Liver (tissue), 9 donors: ENCODE results near the gene FRS2. TPM values are rescaled to one million over a fixed set of nuclear protein-coding genes. Genes with fewer than 3 reads are reported as not detected.

Experiments used
- DNase-seq: peaks from one replicate; pipeline ENCODE4 v3.0.0-alpha.2; 2017; ENCODE audit warnings: low spot score
- H3K27ac ChIP-seq, 2 donors: one replicate each; pipeline ENCODE4 v1.7.0; 2013; ENCODE audit warnings: inconsistent platforms in 2 of 2, low read length in 2 of 2, control low read depth in 1 of 2, low read depth in 1 of 2, mild to moderate bottlenecking in 1 of 2
- H3K27me3 ChIP-seq, 4 donors: one replicate each; pipeline versions ENCODE4 v1.6.1 to v1.7.0; 2013; ENCODE audit warnings: low read length in 3 of 4, inconsistent platforms in 1 of 4, mild to moderate bottlenecking in 1 of 4, moderate library complexity in 1 of 4; ENCODE audit not compliant: control insufficient read depth in 4 of 4, insufficient read depth in 4 of 4
- H3K36me3 ChIP-seq, 4 donors: one replicate each; pipeline versions ENCODE4 v1.6.1 to v1.7.0; 2013; ENCODE audit warnings: low read length in 3 of 4, mild to moderate bottlenecking in 3 of 4, low read depth in 1 of 4, moderate library complexity in 1 of 4; ENCODE audit not compliant: control insufficient read depth in 4 of 4, insufficient read depth in 3 of 4
- H3K4me1 ChIP-seq, 4 donors: one replicate each; pipeline versions ENCODE4 v1.6.1 to v1.7.0; 2013; ENCODE audit warnings: low read length in 3 of 4, mild to moderate bottlenecking in 3 of 4, moderate library complexity in 1 of 4; ENCODE audit not compliant: control insufficient read depth in 4 of 4, insufficient read depth in 4 of 4
- H3K4me3 ChIP-seq, 3 donors: one replicate each; pipeline versions ENCODE4 v1.6.1 to v1.7.0; 2013; ENCODE audit warnings: low read length in 3 of 3, control low read depth in 1 of 3, low read depth in 1 of 3, mild to moderate bottlenecking in 1 of 3
- H3K9ac ChIP-seq, 2 donors: one replicate each; pipeline ENCODE4 v1.7.0; 2013; ENCODE audit warnings: low read length in 2 of 2, mild to moderate bottlenecking in 2 of 2, moderate library complexity in 2 of 2, control low read depth in 1 of 2, low read depth in 1 of 2
- H3K9me3 ChIP-seq, 4 donors: one replicate each; pipeline versions ENCODE4 v1.6.1 to v1.7.0; 2013; ENCODE audit warnings: low read length in 3 of 4; ENCODE audit not compliant: control insufficient read depth in 4 of 4
- EGR1 ChIP-seq, 2 donors: IDR thresholded peaks; 2 replicates each; pipeline ENCODE4 v1.6.1; 2016 to 2018; ENCODE audit warnings: antibody characterized with exemption in 2 of 2, low read depth in 2 of 2
- HNF4A ChIP-seq, 2 donors: conservative IDR thresholded peaks; 2 replicates each; pipeline ENCODE4 v1.6.1; 2016; ENCODE audit warnings: antibody characterized with exemption in 2 of 2, mild to moderate bottlenecking in 2 of 2
- JUND ChIP-seq, 2 donors: IDR thresholded peaks; 2 replicates each; pipeline ENCODE4 v1.6.1; 2016; ENCODE audit warnings: antibody characterized with exemption in 2 of 2
- MAX ChIP-seq: IDR thresholded peaks from 2 replicates; pipeline ENCODE4 v1.6.1; 2016; ENCODE audit warnings: antibody characterized with exemption
- RAD21 ChIP-seq, 2 donors: IDR thresholded peaks; 2 replicates each; pipeline ENCODE4 v1.6.1; 2016; ENCODE audit warnings: antibody characterized with exemption in 2 of 2, mild to moderate bottlenecking in 2 of 2
- RXRA ChIP-seq, 2 donors: IDR thresholded peaks; 2 replicates each; pipeline ENCODE4 v1.6.1; 2017 to 2018; ENCODE audit warnings: antibody characterized with exemption in 2 of 2, mild to moderate bottlenecking in 1 of 2
- TAF1 ChIP-seq: conservative IDR thresholded peaks from 2 replicates; pipeline ENCODE4 v1.6.1; 2016; ENCODE audit warnings: antibody characterized with exemption, mild to moderate bottlenecking
- YY1 ChIP-seq: IDR thresholded peaks from 2 replicates; pipeline ENCODE4 v1.6.1; 2016; ENCODE audit warnings: antibody characterized with exemption, mild to moderate bottlenecking
- ZBTB33 ChIP-seq: IDR thresholded peaks from 2 replicates; pipeline ENCODE4 v1.6.1; 2016; ENCODE audit warnings: antibody characterized with exemption
- WGBS: extraction: QIAGEN DNeasy Blood & Tissue Kit; methylation state at CpG from one replicate; pipeline ENCODE4 v1.1.7; 2013; 5-methylcytosine and 5-hydroxymethylcytosine counted together
- polyA plus RNA-seq, 2 donors: library from polyadenylated mRNA; stranded (reverse) in 1 of 2; unstranded in 1 of 2; fragments of 200-250 nt in 1 of 2; fragments of >200 nt in 1 of 2; fragmentation: Nextera tagmentation in 1 of 2; extraction: Ambion mirVana in 1 of 2; gene quantifications; one replicate each; pipeline versions ENCODE4 v1.2.1 to v1.2.3, GENCODE V29; 2013 to 2015
- total RNA-seq, 2 donors: library from RNA; depleted of rRNA; stranded (reverse); fragments of >200 nt; gene quantifications; one replicate each; pipeline ENCODE4 v1.2.3, GENCODE V29; 2014
- TF ChIP-seq, protein P1 (sequence below): IDR thresholded peaks from 2 replicates; pipeline ENCODE4 v1.6.1; 2016; ENCODE audit warnings: antibody characterized with exemption, mild to moderate bottlenecking
- TF ChIP-seq, protein P2 (sequence below): IDR thresholded peaks from 2 replicates; pipeline ENCODE4 v1.6.1; 2016; ENCODE audit warnings: antibody characterized with exemption
- donor health status: healthy.
- donor health status: healthy.
- donor health status: healthy.
- donor health status: healthy.
- donor health status: healthy.

Gene FRS2
- total and polyA plus RNA-seq, 4 donors, result 7.0 to 24.0 (median 21.9) TPM

DNA sequence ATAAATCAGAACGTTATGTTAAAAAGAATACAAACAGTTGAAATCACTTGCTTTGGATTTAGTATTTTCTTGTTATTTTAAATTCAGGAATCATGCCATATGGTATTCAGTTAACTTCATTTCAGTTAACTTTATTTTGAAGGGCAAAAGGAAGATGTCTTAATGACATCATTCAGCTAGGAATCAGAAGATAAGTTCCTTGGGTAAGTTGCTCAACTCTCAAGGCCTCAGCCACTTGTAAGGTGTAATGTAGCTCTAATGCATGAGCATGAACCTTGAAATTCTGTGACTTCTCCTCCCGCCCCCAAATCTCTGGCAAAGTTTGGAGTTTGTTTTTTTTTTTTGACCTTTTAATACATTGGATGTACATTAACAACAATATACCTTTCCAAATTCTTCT is 42.6 kb downstream of the FRS2 start (continued):
- TF ChIP-seq HNF4A (conservative IDR thresholded peaks at IDR 0.05) (no peak), RXRA (IDR thresholded peaks at IDR 0.05) (no peak), RAD21 (IDR thresholded peaks at IDR 0.05) (no peak), TAF1 (no peak), ZBTB33 (no peak), EGR1 (IDR thresholded peaks at IDR 0.05; ENCODE audit: low read depth in 2 of 2) (no peak)

DNA sequence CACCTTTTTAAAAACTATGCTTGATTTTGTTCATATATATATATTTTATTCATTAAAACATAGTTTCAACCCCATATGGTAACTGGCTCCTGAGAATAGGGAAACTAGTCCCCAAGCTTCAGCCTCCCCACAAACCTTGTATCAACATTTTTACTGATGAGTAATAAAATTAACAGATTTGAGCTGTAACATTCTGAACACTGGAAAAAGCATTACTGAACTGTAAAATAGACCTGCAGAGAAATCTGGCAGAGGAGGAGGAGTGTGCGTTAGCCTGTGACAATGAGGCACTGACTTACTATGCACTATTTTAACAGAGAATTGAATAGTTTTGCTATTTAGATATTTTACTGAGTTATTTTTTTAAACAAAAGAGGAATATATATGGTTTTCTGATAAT is 43.1 kb downstream of the FRS2 start:
- no peak for TF ChIP-seq JUND (IDR thresholded peaks at IDR 0.05)
- H3K27ac ChIP-seq, result no peak overlapping the region
- no peaks in the 10 kb centered on the region for H3K27me3 ChIP-seq
- peaks cover 0 to 21% (median 13%) of the 10 kb centered on the region in 4 donors for H3K4me1 ChIP-seq
- H3K9me3 ChIP-seq, result no peaks in the 10 kb centered on the region
- DNase-seq, result no peak
- no peak overlapping the region for H3K4me3 ChIP-seq
- 97% methylated on average over 1 of the region's 1 CpG for WGBS
- H3K9ac ChIP-seq, result no peak overlapping the region
- H3K36me3 ChIP-seq, result no peaks in the 10 kb centered on the region

- no peak for TF ChIP-seq MAX
- no peak for TF ChIP-seq ZBTB33
- no peak for TF ChIP-seq JUND (IDR thresholded peaks at IDR 0.05)
- no peak overlapping the region for H3K27ac ChIP-seq
- WGBS, result 85% methylated on average over 2 of the region's 2 CpGs
- H3K9me3 ChIP-seq, result no peaks in the 10 kb centered on the region
- H3K4me1 ChIP-seq, result peaks cover 0 to 21% (median 13%) of the 10 kb centered on the region in 4 donors
- no peaks in the 10 kb centered on the region for H3K36me3 ChIP-seq
- no peaks in the 10 kb centered on the region for H3K27me3 ChIP-seq
- no peak overlapping the region for H3K9ac ChIP-seq
- no peak overlapping the region for H3K4me3 ChIP-seq
- no peak for DNase-seq
These were observed 43.9 kb downstream of the FRS2 start for GRCh38 chr12:69514111-69514510.

- TF ChIP-seq, protein P1, sequence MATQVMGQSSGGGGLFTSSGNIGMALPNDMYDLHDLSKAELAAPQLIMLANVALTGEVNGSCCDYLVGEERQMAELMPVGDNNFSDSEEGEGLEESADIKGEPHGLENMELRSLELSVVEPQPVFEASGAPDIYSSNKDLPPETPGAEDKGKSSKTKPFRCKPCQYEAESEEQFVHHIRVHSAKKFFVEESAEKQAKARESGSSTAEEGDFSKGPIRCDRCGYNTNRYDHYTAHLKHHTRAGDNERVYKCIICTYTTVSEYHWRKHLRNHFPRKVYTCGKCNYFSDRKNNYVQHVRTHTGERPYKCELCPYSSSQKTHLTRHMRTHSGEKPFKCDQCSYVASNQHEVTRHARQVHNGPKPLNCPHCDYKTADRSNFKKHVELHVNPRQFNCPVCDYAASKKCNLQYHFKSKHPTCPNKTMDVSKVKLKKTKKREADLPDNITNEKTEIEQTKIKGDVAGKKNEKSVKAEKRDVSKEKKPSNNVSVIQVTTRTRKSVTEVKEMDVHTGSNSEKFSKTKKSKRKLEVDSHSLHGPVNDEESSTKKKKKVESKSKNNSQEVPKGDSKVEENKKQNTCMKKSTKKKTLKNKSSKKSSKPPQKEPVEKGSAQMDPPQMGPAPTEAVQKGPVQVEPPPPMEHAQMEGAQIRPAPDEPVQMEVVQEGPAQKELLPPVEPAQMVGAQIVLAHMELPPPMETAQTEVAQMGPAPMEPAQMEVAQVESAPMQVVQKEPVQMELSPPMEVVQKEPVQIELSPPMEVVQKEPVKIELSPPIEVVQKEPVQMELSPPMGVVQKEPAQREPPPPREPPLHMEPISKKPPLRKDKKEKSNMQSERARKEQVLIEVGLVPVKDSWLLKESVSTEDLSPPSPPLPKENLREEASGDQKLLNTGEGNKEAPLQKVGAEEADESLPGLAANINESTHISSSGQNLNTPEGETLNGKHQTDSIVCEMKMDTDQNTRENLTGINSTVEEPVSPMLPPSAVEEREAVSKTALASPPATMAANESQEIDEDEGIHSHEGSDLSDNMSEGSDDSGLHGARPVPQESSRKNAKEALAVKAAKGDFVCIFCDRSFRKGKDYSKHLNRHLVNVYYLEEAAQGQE, result no peak
- TF ChIP-seq, protein P2, sequence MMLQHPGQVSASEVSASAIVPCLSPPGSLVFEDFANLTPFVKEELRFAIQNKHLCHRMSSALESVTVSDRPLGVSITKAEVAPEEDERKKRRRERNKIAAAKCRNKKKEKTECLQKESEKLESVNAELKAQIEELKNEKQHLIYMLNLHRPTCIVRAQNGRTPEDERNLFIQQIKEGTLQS, result no peak
- TF ChIP-seq HNF4A (conservative IDR thresholded peaks at IDR 0.05), result no peak
- TF ChIP-seq RAD21 (IDR thresholded peaks at IDR 0.05), result no peak
- no peak for TF ChIP-seq JUND (IDR thresholded peaks at IDR 0.05)
- no peak for TF ChIP-seq YY1
- Histone ChIP-seq H3K27ac (no peak overlapping the region), H3K4me3 (no peak overlapping the region), H3K36me3 (no peaks in the 10 kb centered on the region), H3K4me1 (peaks cover 0 to 19% (median 10%) of the 10 kb centered on the region in 4 donors), H3K27me3 (no peaks in the 10 kb centered on the region), H3K9me3 (no peaks in the 10 kb centered on the region), H3K9ac (no peak overlapping the region)
- DNase-seq, result no peak
These were observed 44.7 kb downstream of the FRS2 start for GRCh38 chr12:69514845-69515244.
